ENCODE results near the gene KIF4B. TPM values are rescaled to one million over a fixed set of nuclear protein-coding genes. Genes with fewer than 3 reads are reported as not detected.

Gene KIF4B, protein sequence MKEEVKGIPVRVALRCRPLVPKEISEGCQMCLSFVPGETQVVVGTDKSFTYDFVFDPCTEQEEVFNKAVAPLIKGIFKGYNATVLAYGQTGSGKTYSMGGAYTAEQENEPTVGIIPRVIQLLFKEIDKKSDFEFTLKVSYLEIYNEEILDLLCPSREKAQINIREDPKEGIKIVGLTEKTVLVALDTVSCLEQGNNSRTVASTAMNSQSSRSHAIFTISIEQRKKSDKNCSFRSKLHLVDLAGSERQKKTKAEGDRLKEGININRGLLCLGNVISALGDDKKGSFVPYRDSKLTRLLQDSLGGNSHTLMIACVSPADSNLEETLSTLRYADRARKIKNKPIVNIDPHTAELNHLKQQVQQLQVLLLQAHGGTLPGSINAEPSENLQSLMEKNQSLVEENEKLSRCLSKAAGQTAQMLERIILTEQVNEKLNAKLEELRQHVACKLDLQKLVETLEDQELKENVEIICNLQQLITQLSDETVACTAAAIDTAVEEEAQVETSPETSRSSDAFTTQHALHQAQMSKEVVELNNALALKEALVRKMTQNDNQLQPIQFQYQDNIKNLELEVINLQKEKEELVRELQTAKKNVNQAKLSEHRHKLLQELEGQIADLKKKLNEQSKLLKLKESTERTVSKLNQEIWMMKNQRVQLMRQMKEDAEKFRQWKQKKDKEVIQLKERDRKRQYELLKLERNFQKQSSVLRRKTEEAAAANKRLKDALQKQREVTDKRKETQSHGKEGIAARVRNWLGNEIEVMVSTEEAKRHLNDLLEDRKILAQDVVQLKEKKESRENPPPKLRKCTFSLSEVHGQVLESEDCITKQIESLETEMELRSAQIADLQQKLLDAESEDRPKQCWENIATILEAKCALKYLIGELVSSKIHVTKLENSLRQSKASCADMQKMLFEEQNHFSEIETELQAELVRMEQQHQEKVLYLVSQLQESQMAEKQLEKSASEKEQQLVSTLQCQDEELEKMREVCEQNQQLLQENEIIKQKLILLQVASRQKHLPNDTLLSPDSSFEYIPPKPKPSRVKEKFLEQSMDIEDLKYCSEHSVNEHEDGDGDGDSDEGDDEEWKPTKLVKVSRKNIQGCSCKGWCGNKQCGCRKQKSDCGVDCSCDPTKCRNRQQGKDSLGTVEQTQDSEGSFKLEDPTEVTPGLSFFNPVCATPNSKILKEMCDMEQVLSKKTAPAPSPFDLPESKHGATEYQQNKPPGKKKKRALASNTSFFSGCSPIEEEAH
- under 0.01 TPM in 1 of 2 replicates, not detected in the other for total RNA-seq

DNA sequence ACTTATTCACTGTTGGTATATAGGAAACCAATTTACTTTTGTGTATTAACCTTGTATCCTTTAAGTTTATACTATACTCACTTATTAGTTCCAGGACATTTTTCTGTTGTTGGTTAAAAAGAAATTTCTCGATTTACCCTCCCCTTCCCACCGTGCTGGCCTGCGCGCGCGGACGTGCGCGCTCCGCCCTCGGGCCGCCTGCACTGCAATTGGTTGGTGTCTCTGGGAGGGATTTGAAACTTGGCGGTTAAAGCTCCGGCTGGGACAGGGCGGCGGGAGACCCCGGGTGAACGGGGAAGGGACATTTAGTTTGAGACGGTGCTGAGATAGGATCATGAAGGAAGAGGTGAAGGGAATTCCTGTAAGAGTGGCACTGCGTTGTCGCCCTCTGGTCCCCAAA is at the start of gene KIF4B:
Gene KIF4B, plus strand, starts transcription at position 230 of the 400 bp plus-strand sequence. Its CDS starts 105 bp downstream, at position 335.

Other genes starting within 250 kb of the KIF4B start
- gene FAXDC2, start 163.2 kb upstream of the KIF4B start, total RNA-seq: 5.1 and 6.0 TPM in 2 replicates
- gene CNOT8, start 155.1 kb upstream of the KIF4B start, total RNA-seq: 48.5 and 58.3 TPM in 2 replicates
- 9.7 and 12.3 TPM in 2 replicates for gene GEMIN5, start 75.5 kb upstream of the KIF4B start, total RNA-seq
- 23.3 and 32.4 TPM in 2 replicates for gene MRPL22, start 72.7 kb upstream of the KIF4B start, total RNA-seq

Measured in smooth muscle cell of bladder (primary cell).